Osteocyte (in vitro differentiated cells): Measurements from ENCODE around the gene CXorf49. TPM values are rescaled to one million over a fixed set of nuclear protein-coding genes. Genes with fewer than 3 reads are reported as not detected.

Experiments used
- DNase-seq: peaks from one replicate; pipeline ENCODE4 v3.0.0; 2021; ENCODE audit warnings: mixed read lengths; ENCODE audit not compliant: unreplicated experiment; ENCODE audit errors: extremely low spot score
- H3K27ac Mint-ChIP-seq: one replicate; pipeline ENCODE4 v1.8.0; 2021; ENCODE audit warnings: mild to moderate bottlenecking, mixed read lengths; ENCODE audit not compliant: unreplicated experiment
- H3K27me3 Mint-ChIP-seq: one replicate; pipeline ENCODE4 v1.8.0; 2021; ENCODE audit warnings: mixed read lengths; ENCODE audit not compliant: unreplicated experiment
- H3K36me3 Mint-ChIP-seq: one replicate; pipeline ENCODE4 v1.8.0; 2021; ENCODE audit warnings: mixed read lengths; ENCODE audit not compliant: unreplicated experiment
- H3K4me1 Mint-ChIP-seq: one replicate; pipeline ENCODE4 v1.8.0; 2021; ENCODE audit warnings: mixed read lengths; ENCODE audit not compliant: unreplicated experiment
- H3K4me3 Mint-ChIP-seq: one replicate; pipeline ENCODE4 v1.8.0; 2021; ENCODE audit warnings: mild to moderate bottlenecking, moderate library complexity, mixed read lengths; ENCODE audit not compliant: unreplicated experiment
- H3K9me3 Mint-ChIP-seq: one replicate; pipeline ENCODE4 v1.8.0; 2021; ENCODE audit warnings: mixed read lengths; ENCODE audit not compliant: unreplicated experiment
- total RNA-seq: library from RNA; stranded (reverse); gene quantifications from 2 replicates; pipeline ENCODE4 v1.2.1, GENCODE V29; 2021
- TF ChIP-seq, protein P1 (sequence below): fragments of 200-600 bp; sonication (generic); IDR thresholded peaks from 2 replicates; pipeline ENCODE4 v1.5.0; 2021; ENCODE audit warnings: antibody characterized with exemption, mild to moderate bottlenecking, moderate library complexity

The CXorf49 gene
- total RNA-seq, 1 donor from 2014 or later, result not detected

DNA sequence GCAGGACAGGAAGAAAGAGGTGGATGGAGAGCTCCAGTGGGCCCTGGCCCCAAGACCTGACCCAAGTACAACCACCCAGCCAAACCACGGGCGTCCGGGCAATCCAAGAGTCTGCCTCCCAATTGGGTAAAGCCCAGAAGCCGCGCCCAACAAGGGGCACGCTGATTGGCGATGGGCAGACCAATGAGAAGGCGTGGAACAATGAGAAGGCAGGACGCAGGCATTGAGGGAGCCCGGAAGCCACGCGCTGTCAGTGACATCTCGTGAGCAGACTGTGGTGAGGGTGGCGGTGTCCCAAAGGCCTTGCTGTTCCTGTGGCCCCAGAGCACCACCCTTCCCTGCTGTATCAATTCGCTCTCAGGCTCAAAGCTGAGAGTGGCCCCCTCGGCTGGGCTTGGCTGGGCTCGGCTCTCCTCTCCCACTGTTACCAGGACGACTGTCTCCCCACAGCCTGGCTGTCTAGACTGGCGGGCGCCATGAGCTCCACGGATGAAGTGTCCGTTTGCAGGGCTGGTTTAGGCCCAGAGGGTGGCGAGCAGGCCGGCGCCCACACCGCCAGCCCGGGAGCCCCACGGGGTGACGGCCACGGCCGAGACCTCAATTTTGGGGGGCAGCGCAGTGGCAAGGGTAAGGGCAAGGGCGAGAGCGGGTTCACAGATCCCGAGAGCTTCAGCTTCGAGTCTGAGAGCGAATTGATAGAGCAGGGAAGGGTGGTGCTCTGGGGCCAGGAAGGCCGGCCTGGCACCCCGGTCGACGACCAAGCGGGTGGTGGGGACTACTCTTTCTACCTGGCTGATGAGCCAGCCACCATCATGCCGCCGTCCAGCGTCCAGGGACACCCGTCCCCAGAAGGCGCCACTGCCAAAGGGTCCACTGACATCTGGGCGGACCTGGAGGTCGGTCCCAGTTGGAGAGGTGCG, 50.5 kb downstream of the CXorf49 start, which contains the start of gene LOC101059915:
TSS of gene LOC101059915 (plus strand) at position 219 of the 920 bp plus-strand sequence.
- Mint-ChIP-seq H3K4me1 (no peaks in the 10 kb centered on the region), H3K9me3 (no peaks in the 10 kb centered on the region), H3K27me3 (no peaks in the 10 kb centered on the region), H3K36me3 (no peaks in the 10 kb centered on the region), H3K27ac (no peak within 1 kb of the TSS), H3K4me3 (no peak within 1 kb of the TSS)
- TF ChIP-seq, protein P1, sequence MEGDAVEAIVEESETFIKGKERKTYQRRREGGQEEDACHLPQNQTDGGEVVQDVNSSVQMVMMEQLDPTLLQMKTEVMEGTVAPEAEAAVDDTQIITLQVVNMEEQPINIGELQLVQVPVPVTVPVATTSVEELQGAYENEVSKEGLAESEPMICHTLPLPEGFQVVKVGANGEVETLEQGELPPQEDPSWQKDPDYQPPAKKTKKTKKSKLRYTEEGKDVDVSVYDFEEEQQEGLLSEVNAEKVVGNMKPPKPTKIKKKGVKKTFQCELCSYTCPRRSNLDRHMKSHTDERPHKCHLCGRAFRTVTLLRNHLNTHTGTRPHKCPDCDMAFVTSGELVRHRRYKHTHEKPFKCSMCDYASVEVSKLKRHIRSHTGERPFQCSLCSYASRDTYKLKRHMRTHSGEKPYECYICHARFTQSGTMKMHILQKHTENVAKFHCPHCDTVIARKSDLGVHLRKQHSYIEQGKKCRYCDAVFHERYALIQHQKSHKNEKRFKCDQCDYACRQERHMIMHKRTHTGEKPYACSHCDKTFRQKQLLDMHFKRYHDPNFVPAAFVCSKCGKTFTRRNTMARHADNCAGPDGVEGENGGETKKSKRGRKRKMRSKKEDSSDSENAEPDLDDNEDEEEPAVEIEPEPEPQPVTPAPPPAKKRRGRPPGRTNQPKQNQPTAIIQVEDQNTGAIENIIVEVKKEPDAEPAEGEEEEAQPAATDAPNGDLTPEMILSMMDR, result no peak
- no peak for DNase-seq

DNA sequence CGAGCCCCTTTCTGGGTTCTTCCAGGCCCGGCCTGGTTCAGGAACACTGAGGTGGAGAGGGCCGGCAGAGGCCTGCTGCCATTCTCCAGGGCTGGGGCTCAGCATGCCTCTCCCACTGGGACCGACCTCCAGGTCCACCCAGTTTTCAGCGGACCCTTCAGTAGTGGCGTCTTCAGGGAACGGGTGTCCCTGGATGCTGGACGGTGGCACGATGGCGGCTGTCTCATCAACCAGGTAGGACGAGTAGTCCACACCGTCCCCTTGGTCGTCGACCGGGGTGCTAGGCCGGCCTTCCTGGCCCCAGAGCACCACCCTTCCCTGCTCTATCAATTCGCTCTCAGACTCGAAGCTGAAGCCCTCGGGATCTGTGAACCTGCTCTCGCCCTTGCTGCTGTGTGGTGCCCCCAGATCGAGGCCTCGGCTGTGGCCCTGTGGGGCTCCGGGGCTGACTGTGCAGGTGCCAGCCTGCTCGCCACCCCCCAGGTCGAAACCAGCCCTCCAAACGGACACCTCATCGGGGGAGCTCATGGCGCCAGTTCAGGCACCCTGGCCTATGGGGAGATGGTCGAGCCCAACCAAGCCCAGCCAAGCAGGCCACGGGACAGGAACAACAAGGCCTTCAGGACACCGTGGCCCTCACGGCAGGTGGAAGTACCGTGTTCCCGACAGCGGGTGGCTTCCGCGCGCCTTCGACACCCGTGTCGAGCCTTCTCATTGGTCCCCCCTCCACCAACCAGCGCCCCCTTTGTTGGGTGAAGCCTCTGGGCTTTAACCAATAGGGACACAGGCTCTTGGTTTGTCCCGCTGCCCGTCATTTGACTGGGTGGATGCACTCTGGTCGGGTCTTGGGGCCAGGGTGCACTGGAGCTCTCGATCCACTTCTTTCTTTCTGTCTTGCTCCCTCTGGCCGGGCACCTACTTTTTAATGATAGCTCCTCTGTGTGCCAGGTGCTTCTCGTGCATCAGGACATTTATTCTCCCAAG, 51.6 kb downstream of the CXorf49 start:
- Mint-ChIP-seq H3K36me3 (no peaks in the 10 kb centered on the region), H3K4me3 (no peak overlapping the region), H3K27ac (no peak overlapping the region), H3K27me3 (no peaks in the 10 kb centered on the region), H3K9me3 (no peaks in the 10 kb centered on the region), H3K4me1 (no peaks in the 10 kb centered on the region)
- DNase-seq, result no peak
- TF ChIP-seq, protein P1, result no peak

DNA sequence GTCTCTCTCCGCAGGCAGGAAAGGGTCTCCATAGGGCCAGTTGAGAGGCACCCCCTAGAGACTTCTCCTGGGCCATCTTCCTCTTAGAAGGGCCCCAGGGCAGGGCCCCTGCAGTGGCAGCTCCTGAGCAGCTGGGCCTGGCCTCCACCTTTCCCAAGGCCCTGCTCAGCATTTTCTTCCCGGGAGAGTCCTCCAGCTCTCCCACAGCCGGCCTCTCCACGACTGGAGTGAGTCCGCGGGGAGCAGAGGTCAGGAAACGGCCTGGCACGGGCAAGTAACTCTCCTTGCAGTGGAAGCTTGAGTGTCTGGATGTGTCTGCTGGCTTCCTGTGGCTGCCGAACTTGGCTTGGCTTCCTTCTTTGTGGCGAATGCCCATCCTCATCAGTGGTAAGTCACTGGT, 52.3 kb downstream of the CXorf49 start:
- Mint-ChIP-seq H3K4me1 (no peaks in the 10 kb centered on the region), H3K27me3 (no peaks in the 10 kb centered on the region), H3K9me3 (no peaks in the 10 kb centered on the region), H3K4me3 (no peak overlapping the region), H3K27ac (no peak overlapping the region), H3K36me3 (no peaks in the 10 kb centered on the region)
- no peak for DNase-seq
- TF ChIP-seq, protein P1, result no peak

DNA sequence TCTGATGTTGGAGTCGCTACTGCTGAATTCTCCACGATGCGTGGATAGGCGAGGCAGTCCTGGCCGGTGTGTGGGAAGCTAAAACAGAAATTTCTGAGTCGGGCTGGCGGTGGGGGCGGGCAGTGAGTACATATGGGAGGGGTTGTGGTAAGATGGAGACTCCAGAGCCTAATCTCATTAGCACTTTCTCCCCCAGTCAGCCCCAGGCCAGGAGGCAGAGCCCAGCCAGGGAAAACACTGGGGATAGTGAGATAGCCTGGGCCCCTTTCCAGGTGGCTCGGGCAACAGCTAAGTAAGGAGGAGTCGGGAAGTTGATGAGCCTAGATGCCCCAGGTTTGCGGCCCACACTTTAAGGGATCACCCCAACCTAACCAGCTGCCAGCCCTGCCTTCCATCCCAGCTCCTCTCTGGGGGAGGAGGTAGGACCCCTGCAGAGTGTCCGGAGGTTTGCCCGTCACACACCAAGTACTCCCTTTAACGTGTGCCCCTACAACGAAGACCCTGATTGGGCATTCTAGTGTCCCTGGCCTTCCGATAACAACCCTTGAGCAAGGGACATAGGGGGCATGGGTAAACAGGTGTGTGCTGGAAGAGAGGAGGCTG, 53.1 kb downstream of the CXorf49 start:
- DNase-seq, result no peak
- no peak overlapping the region for H3K4me3 Mint-ChIP-seq
- no peaks in the 10 kb centered on the region for H3K9me3 Mint-ChIP-seq

More for the DNA sequence above, 53.1 kb downstream of the CXorf49 start:
- TF ChIP-seq, protein P1, result no peak
- Mint-ChIP-seq H3K27ac (no peak overlapping the region), H3K27me3 (no peaks in the 10 kb centered on the region), H3K4me1 (no peaks in the 10 kb centered on the region), H3K36me3 (no peaks in the 10 kb centered on the region)

Other genes starting within 250 kb of the CXorf49 start
- gene OGT, start 185.2 kb downstream of the CXorf49 start, total RNA-seq, result 210 and 238 TPM in 2 replicates
- 4.4 and 4.6 TPM in 2 replicates for gene GCNA, start 139.8 kb downstream of the CXorf49 start, total RNA-seq
- gene CXCR3, start 99.8 kb downstream of the CXorf49 start, total RNA-seq, result not detected in 2 replicates
- gene CXorf49B, start 45.1 kb upstream of the CXorf49 start, total RNA-seq, result not detected in 2 replicates
- gene NHSL2, start 192.6 kb upstream of the CXorf49 start, total RNA-seq, result 7.3 and 7.6 TPM in 2 replicates